ENCODE measurements around the gene HNRNPH3. TPM values are rescaled to one million over a fixed set of nuclear protein-coding genes. Genes with fewer than 3 reads are reported as not detected.

Gene HNRNPH3
- total RNA-seq, 3 donors from 2014 or later = 87.4 to 135 (median 102) TPM

GRCh38 chr10:68342909-68343516 lies 11.1 kb downstream of the HNRNPH3 start:
- no peaks in the 10 kb centered on the region for H3K4me1 ChIP-seq (ENCODE audit: low read depth)
- no peaks in the 10 kb centered on the region for H3K9me3 ChIP-seq
- DNase-seq (no peak), ATAC-seq (no peak)
- intact Hi-C loops (cut with DNase I, micrococcal nuclease) = no loop called here
- H3K36me3 ChIP-seq (ENCODE audit: low read depth) = peaks cover 17% of the 10 kb centered on the region
- no peak for TF ChIP-seq CTCF (IDR thresholded peaks at IDR 0.05)
- H3K4me3 ChIP-seq = no peak overlapping the region

- intact Hi-C loops (cut with DNase I, micrococcal nuclease) = no loop called here
- Histone ChIP-seq H3K9me3 (no peaks in the 10 kb centered on the region), H3K36me3 (ENCODE audit: low read depth) (peaks cover 6% of the 10 kb centered on the region), H3K4me1 (ENCODE audit: low read depth) (no peaks in the 10 kb centered on the region), H3K4me3 (no peak overlapping the region)
- no peak for DNase-seq
- no peak for ATAC-seq
- TF ChIP-seq CTCF (IDR thresholded peaks at IDR 0.05) = no peak
Observed at GRCh38 chr10:68345621-68346020, 13.8 kb downstream of the HNRNPH3 start.

GRCh38 chr10:68346774-68347173 lies 14.9 kb downstream of the HNRNPH3 start:
- Histone ChIP-seq H3K36me3 (ENCODE audit: low read depth) (no peaks in the 10 kb centered on the region), H3K4me1 (ENCODE audit: low read depth) (no peaks in the 10 kb centered on the region), H3K9me3 (no peaks in the 10 kb centered on the region), H3K4me3 (no peak overlapping the region)
- DNase-seq = no peak
- ATAC-seq = no peak
- no peak for TF ChIP-seq CTCF (IDR thresholded peaks at IDR 0.05)
- intact Hi-C loops (cut with DNase I, micrococcal nuclease) = no loop called here

GRCh38 chr10:68348265-68348741 lies 16.4 kb downstream of the HNRNPH3 start:
- DNase-seq (peak in 1 of 3 donors; percentile 58), ATAC-seq (peak; percentile 82)
- Histone ChIP-seq H3K4me1 (ENCODE audit: low read depth) (no peaks in the 10 kb centered on the region), H3K4me3 (no peak overlapping the region), H3K9me3 (no peaks in the 10 kb centered on the region), H3K36me3 (ENCODE audit: low read depth) (no peaks in the 10 kb centered on the region)
- intact Hi-C loops (cut with DNase I, micrococcal nuclease) = no loop called here
- TF ChIP-seq CTCF (IDR thresholded peaks at IDR 0.05) = peak; percentile 68

GRCh38 chr10:68353537-68353936 lies 21.7 kb downstream of the HNRNPH3 start:
- Histone ChIP-seq H3K4me3 (no peak overlapping the region), H3K9me3 (no peaks in the 10 kb centered on the region), H3K36me3 (ENCODE audit: low read depth) (no peaks in the 10 kb centered on the region), H3K4me1 (ENCODE audit: low read depth) (no peaks in the 10 kb centered on the region)
- intact Hi-C loops (cut with DNase I, micrococcal nuclease) = no loop called here
- TF ChIP-seq CTCF (IDR thresholded peaks at IDR 0.05) = no peak
- ATAC-seq = no peak
- no peak for DNase-seq

GRCh38 chr10:68359189-68359588 lies 27.3 kb downstream of the HNRNPH3 start:
- no peak for TF ChIP-seq CTCF (IDR thresholded peaks at IDR 0.05)
- Histone ChIP-seq H3K9me3 (no peaks in the 10 kb centered on the region), H3K4me1 (ENCODE audit: low read depth) (no peaks in the 10 kb centered on the region), H3K36me3 (ENCODE audit: low read depth) (no peaks in the 10 kb centered on the region), H3K4me3 (no peak overlapping the region)
- DNase-seq = no peak
- no peak for ATAC-seq
- intact Hi-C loops (cut with DNase I, micrococcal nuclease) = no loop called here

Measured in mucosa of descending colon (tissue), 3 donors.